Activated naive CD4-positive, alpha-beta T cell treated with Interleukin-2 at 50 U/mL for 16 hours (primary cell): ENCODE measurements around the gene UPF1.

Experiments used
- DNase-seq: peaks from one replicate; pipeline ENCODE4 v3.0.0-alpha.2; 2020

UPF1 gene

GRCh38 chr19:18831524-18832305, at the start of gene UPF1:
Gene UPF1, plus strand, starts transcription at chr19:18831959. Its CDS starts 251 bp downstream, at chr19:18832210.
- peak; percentile 97 for DNase-seq

- DNase-seq = no peak
Measured at GRCh38 chr19:18782559-18783225, 49.1 kb upstream of the UPF1 start.

DNA sequence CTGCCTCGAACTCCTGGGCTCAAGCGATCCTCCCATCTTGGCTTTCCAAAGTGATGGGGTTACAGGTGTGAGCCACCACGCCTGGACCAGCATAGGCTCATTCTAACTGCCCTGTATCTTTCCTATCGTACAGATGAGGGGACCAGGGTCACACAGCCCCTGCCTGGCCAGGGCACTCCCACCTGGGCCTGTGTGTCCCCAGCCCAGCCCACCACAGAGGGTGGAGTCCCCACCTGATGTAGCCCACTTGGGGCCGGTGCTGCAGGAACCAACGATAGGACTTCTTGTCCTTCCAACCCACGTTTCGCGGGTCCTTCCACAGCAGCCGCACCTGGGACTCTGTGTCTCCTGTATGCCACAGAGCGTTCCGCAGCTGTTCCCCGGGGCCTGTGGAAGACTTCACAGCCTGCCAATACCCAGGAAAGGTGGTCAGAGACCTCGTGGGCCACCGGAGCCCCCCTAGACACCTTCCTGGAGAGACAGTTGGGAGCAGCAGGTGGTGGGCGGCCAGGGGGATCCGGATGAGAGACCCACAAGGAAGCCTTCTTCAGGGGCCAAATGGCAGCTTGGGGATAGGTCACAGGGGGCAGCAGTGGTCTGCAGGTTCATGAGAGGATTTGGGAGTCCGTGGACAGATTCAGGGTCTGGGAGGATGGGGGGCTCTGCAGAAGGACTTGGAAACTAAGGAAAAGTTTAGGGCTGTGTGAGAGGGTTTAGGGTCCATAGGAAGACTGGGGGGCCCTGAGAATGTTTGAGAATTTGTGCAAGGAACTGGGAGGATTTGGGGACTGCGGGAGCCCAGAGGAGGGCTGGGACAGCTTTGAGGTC, 47.6 kb upstream of the UPF1 start:
- no peak for DNase-seq

DNA sequence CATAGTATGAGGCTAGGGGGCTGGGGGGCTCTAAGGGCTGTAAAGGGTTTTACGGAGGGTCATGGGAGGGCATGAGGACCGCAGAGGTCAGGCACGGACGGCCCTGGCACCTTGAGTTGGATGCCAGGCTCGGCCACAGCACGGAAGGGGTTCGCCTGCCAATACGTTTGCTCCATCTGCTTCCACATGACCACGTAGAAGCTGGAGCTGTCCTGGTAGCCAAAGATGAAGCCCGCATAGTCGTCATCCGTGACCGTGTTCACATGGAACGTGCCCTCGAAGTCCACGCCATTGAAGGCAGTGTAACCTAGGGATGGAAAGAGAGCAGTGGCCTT, 47.0 kb upstream of the UPF1 start:
- no peak for DNase-seq

DNA sequence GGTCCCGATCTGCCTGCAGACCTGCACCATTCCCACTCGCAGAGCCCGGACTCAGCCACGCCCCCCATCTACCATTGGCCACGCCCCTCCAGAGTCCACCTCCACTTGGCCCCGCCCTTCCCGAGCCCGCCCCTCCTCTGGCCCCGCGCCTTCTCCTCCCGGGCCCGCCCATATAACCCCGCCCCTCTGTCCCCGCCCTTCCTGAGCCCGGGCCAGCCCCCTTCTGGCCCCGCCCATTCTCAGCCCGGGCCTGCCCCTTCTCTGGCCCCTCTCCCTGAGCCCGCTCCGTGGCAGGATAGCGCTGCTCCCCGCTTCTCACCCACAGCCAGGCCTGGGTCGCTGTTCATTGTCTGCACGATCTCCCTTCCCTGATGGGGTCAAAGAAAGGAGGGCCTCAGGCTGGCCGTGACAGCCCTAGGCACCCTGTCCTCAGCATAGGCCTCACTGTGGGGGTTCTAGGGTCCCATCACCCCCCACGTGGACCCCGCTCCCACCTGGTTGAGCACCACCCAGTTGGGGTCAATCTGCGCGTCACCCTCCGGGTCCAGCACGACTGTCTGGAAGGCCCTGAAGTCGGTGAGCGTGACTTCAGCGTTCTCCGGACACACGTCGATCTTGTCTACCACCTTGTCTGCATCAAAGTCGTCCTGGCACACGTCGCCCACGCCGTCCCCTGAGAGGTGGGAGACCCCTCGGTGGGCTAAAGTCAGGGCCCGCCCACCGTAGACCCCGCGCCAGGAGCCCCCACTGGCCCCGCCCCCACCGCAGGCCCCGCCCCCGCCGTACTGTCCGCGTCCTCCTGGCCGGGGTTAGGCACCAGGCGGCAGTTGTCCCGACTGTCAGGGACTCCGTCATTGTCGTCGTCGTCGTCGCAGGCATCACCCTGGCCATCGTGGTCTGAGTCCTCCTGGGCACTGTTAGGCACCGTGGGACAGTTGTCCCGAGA, 46.3 kb upstream of the UPF1 start:
- peak; percentile 59 for DNase-seq

DNA sequence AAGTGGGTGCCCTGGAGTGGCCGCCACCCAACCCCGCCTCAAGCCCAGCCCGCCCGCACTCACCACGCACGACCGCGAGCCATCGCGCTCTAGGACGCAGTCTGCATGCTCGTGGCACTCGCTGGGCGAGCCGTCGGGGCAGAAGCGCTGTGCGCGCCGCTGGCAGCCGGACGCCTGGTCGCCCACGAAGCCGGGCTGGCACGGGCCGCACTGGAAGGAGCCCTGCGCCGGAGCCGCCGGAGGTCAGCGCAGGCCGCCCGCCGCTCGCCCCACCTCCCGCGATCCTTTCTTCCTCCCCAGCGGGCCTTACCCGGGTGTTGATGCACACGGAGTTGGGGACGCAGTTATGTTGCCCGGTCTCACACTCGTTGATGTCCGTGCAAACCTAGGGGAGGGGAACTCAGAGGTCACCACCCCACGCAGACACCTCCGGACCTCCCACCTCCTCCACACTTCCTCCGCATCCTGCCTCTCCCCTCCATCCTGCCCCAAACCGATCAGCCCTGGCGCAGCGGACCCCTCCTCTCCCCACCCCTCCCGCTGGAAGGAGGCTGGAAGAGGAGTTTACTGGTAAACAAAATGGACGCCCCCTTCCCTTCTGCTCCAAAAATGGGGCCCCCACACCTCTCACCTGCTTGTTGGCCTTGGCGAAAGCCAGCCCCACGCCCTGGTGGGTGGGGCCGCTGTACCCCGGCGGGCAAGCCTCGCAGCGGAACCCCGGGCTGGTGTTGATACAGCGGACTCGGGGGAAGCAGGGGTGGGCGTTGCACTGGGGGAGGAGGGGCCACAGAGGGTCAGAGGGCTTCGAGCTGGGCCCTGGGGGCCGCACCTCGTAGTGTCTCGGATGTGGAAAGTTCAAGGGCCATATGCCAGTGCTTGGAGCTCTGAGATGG, 43.0 kb upstream of the UPF1 start:
- no peak for DNase-seq

DNA sequence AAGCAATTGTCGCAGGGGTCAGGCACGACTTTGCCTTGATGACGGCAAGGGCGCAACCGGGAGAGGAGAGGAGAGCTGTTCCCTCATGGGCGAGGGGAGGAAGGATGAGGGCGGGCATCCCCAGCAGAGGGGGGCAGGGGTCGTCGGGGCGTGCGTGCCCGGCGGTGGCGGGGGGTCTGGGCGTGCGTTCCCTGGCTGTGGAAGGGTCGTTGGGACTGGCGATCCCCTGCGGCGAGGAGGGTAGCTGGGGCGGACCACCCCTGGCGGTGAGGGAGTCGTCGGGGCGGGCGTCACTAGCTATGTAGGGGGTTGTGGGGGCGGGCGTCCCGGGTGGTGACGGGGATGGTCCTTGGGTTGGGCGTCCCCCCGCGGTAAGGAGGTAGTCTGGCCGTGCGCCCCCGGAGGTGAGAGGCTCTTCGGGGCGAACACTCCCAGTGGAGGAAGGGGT, 42.3 kb upstream of the UPF1 start:
- DNase-seq = no peak

DNA sequence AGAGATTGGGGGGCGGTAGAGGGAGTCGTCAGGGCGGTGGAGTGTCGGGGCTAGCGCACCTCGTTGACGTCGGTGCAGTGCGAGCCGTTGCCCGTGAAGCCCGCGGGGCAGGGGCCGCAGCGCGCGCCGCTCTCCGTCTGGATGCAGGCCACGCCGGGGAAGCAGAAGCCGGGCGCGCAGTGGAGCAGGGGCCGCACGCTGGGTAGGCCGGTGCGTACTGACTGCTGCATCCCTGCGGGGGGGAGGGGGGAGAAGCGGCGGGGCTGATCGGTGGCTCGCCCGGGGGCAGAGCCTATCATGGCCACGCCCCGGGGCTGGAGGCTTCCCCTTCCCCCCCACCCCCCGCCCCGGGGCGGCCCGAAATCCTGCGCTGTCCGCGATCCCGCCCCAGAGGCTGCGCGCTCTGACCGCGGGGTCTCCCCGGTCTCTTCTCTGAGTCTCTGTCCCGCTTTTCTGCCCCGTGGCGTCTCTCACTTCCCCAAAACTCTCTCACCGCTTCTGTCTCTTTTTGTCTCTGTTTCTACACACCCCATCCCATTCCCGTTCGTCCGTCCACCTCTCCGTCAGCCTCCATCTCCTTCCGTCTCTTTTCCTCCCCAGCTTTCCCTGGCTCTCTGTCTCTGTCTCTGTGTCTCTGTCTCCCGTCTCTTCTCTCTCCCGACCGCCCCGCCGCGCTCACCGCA, 41.7 kb upstream of the UPF1 start:
- peak; percentile 27 for DNase-seq

DNA sequence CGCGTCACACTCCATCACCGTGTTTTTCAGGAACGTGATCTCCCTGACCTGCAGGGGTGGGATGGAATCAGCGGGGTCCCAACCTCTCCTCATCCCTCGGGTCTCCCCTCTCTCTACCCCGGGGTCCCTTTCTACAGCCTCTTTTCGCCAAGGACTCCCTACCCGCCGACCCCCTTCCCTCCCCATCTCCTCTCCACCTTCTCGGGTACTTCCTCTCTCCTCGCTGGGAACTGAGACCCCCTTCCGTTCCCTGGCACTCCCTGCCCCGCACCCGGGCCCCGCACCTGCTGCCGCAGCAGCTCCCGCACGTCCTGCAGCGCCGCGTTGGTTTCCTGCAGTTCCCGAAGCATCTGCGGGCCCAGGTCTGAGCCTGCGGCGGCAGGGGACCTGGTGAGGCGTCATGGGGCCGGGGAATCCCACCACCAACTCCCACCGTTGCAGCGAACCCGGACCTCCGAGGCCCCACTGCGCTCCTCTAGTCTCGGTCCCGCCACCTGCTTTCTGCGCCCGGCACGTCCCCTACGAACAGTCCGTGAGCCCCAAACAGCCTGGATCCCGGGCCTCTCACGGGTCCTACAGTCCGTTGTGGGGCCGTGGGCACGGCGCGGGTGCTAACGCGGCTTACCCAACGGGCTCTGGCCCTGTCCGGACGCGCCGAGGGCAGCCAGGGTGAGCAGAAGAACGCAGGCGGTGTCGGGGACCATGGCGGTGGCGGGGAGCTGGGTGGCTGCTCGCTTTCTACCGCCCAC, 41.0 kb upstream of the UPF1 start, which contains the start of gene COMP:
Gene COMP, minus strand, starts transcription at position 740 of the 749 bp plus-strand sequence. Its CDS starts 36 bp downstream, at position 704.
- no peak for DNase-seq

DNA sequence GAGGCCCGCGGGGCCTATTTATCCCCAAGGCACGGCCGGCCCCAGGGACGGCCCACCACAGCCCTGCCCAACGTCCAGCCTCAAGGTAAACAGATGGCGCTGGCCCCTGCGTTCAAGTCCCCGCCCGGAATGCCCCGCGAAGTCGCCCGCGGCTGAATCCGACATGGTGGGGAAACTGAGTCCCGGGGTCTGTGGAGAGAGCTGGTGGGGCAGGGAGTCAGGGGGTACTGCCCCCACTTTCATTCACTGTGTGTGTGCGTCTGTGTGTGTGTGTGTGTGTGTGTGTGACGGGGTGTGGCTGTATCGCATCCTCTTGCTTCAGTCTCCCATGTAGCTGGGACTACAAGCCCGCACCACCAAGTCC, 40.5 kb upstream of the UPF1 start:
- no peak for DNase-seq

- DNase-seq = no peak
Measured at GRCh38 chr19:18792661-18793060, 39.1 kb upstream of the UPF1 start.

- DNase-seq = no peak
Measured at GRCh38 chr19:18793144-18794028, 38.4 kb upstream of the UPF1 start.

DNA sequence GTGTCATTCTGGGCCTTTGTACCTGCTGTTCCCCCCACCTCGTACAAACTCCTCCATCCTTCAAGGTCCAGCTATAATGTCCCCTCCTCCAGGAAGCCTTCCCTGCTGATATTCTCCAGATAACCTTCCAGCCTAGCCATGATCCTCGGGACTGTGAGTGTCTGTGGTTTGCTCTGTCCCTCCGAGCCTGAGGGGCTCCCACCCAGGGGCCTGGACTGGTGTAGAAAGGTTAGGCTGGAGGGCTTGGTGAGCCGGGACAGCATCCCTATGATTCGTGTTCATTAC, 37.8 kb upstream of the UPF1 start:
- DNase-seq = no peak

DNA sequence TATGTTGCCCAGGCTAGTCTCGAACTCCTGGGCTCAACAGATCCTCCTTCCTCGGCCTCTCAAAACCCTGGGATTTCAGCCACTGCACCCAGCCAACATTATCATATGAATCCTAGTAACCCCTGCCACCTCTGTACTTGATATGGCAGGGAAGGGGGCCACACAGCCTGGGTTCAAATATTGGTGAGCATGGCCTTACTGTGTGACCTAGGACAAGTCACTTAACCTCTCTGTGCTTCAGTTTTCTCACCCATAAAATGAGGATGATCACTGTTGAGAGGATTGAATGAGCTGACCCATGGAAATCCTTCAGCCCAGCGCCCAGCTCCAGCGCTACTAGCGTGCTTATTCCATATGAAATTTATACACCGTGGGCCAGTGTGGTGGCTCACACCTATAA, 37.1 kb upstream of the UPF1 start:
- no peak for DNase-seq

- DNase-seq = no peak
Measured at GRCh38 chr19:18795540-18795939, 36.2 kb upstream of the UPF1 start.

DNA sequence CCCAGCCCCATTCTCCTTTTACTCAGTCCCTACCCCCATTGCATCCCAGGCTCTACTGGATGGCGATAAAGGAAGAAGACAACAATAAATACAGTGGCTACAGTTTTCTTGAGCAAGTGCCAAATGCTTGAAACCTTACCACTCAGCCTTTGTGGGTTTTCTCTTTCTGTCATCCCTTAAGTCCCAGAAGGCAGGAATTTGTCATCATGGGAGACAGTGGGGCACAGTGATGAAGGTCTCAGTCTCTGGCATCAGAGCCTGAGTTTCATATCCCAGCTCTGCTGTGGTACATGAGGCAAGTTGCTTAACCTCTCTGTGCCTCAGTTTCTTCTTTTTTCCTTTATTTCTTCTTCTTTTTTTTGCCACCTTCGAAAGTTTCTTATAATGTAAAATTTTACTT, 35.5 kb upstream of the UPF1 start:
- DNase-seq = no peak

DNA sequence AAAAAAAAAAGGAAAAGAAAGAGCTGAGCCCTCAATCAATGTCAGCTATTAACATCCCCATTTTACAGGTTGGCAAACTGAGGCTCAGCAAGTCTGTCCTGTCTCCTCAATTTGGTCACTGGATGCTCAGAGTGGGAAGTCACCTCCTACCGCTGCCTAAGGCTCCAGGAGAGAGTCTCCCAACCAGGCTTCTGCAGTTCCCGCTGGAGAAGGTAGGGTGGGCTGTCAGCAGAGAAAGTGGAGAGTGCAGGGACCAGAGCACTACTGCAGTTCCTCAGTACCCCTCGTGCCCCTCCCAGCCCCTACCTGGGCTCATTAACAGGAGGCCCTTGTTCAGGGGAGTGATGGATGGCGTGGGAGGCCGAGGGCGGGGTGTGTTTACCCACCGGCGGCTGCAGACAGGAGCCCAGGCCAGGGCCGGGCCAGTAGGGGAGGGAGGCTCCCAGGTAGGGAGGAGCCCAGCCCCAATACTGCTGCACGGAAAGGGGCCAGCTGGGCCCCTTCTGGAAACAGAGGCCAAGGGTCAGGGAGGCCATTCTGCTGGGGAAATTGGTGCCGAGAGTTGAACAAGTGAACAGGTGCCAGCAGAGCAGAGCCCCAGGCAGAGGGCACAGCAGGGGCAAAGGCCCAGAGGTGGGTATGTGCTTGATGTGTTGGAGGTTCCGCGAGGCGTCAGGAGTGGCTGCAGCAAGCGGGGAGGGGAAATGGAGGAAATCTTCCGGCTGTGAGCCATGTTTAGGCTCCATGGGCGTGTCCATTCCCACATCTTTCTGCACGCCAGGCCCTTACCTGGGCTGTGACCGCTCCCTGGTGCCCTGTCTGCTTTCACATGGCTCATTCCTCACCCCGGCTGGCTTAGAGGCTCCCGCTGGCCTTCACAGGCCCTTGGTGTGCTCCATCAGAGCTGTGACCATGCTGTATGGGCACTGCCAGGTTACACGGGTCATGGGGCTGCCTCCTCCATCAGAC, 33.1 kb upstream of the UPF1 start:
- no peak for DNase-seq

- DNase-seq = no peak
Measured at GRCh38 chr19:18799389-18799970, 32.3 kb upstream of the UPF1 start.
